IMR-90 (cell line): Measurements from ENCODE around the gene ABCC9. TPM values are rescaled to one million over a fixed set of nuclear protein-coding genes. Genes with fewer than 3 reads are reported as not detected.
A peak's percentile ranks its signal among the peaks of the same experiment; 100 is the strongest.

Experiments used
- ATAC-seq: fragments of 200-7000 bp; cut with Tn5 transposase; 2 replicates; pipeline ENCODE4 v1.9.1; 2020; ENCODE audit warnings: low read depth, mild to moderate bottlenecking, moderate library complexity
- BruUV-seq: library from RNA; stranded (reverse); fragments of 400-500 nt; replicated peaks from 2 replicates; lab custom pipeline; 2021; lab: Mats Ljungman, UMichigan
- CTCF ChIA-PET: fragments of 300-600 bp; formaldehyde crosslinking; extraction: SDS; loops from one replicate; lab custom pipeline; 2021; ENCODE audit warnings: antibody characterized with exemption; lab: Yijun Ruan, JAX
- POLR2A ChIA-PET: fragments of 300-600 bp; sonication (Branson Sonifier 250); formaldehyde crosslinking; loops from one replicate; lab custom pipeline; 2022; ENCODE audit warnings: antibody characterized with exemption; ENCODE audit not compliant: unreplicated experiment; lab: Charles Lee
- DNase-seq: peaks from one replicate; pipeline ENCODE4 v3.0.0; 2013
- H2AFZ ChIP-seq: replicated peaks from 2 replicates; pipeline ENCODE3; 2013; ENCODE audit warnings: low read length, mild to moderate bottlenecking; ENCODE audit not compliant: poor library complexity
- H2AK5ac ChIP-seq: 2 replicates; pipeline ENCODE4 v1.6.1; 2013; ENCODE audit warnings: low read depth, low read length, inconsistent platforms
- H2AK9ac ChIP-seq: replicated peaks from 2 replicates; pipeline ENCODE3; 2013; ENCODE audit warnings: mild to moderate bottlenecking, low read depth, low read length, moderate library complexity; ENCODE audit not compliant: poor library complexity
- H2BK120ac ChIP-seq: 2 replicates; pipeline ENCODE4 v1.6.1; 2013; ENCODE audit warnings: low read depth, low read length, inconsistent platforms
- H2BK15ac ChIP-seq: 3 replicates; pipeline ENCODE4 v1.6.1; 2013; ENCODE audit warnings: low read depth, low read length, inconsistent platforms
- H2BK20ac ChIP-seq: 2 replicates; pipeline ENCODE4 v1.6.1; 2013; ENCODE audit warnings: low read depth, mild to moderate bottlenecking, inconsistent platforms, low read length, moderate library complexity
- H2BK5ac ChIP-seq: 2 replicates; pipeline ENCODE4 v1.6.1; 2013; ENCODE audit warnings: mild to moderate bottlenecking, low read depth, low read length, inconsistent platforms; ENCODE audit not compliant: poor library complexity, severe bottlenecking
- H3K14ac ChIP-seq: replicated peaks from 2 replicates; pipeline ENCODE4 v1.6.1; 2013; ENCODE audit warnings: low read depth, low read length, inconsistent platforms
- H3K18ac ChIP-seq: 2 replicates; pipeline ENCODE4 v1.6.1; 2013; ENCODE audit warnings: low read depth, low read length, control low read depth
- H3K23ac ChIP-seq: 2 replicates; pipeline ENCODE4 v1.6.1; 2013; ENCODE audit warnings: low read depth, low read length, inconsistent platforms
- H3K27ac ChIP-seq: 2 replicates; pipeline ENCODE4 v1.5.1; 2013; ENCODE audit warnings: mild to moderate bottlenecking, control low read depth, low read length; ENCODE audit not compliant: insufficient read depth
- H3K27me3 ChIP-seq: 2 replicates; pipeline ENCODE4 v1.6.1; 2013; ENCODE audit warnings: low read length; ENCODE audit not compliant: control insufficient read depth, insufficient read depth
- H3K36me3 ChIP-seq: 2 replicates; pipeline ENCODE4 v1.6.1; 2013; ENCODE audit warnings: low read length, mixed read lengths; ENCODE audit not compliant: control insufficient read depth, insufficient read depth
- H3K4ac ChIP-seq: 2 replicates; pipeline ENCODE4 v1.6.1; 2013; ENCODE audit warnings: low read depth, low read length, inconsistent platforms
- H3K4me1 ChIP-seq: 2 replicates; pipeline ENCODE4 v1.6.1; 2013; ENCODE audit warnings: low read length, mixed read lengths; ENCODE audit not compliant: control insufficient read depth, insufficient read depth
- H3K4me2 ChIP-seq: 2 replicates; pipeline ENCODE4 v1.6.1; 2013; ENCODE audit warnings: low read depth, mild to moderate bottlenecking, control low read depth, low read length, moderate library complexity
- H3K4me3 ChIP-seq: 2 replicates; pipeline ENCODE4 v1.5.1; 2013; ENCODE audit warnings: low read depth, mild to moderate bottlenecking, control low read depth, low read length, moderate library complexity; ENCODE audit not compliant: insufficient read depth
- H3K56ac ChIP-seq: 2 replicates; pipeline ENCODE4 v1.6.1; 2013; ENCODE audit warnings: low read length, inconsistent platforms; ENCODE audit not compliant: insufficient read depth; ENCODE audit errors: extremely low read depth
- H3K79me1 ChIP-seq, 2 experiments: 2 replicates each; pipeline ENCODE4 v1.6.1; 2013; ENCODE audit warnings: low read length in 2 of 2, inconsistent platforms in 1 of 2, low read depth in 1 of 2
- H3K9ac ChIP-seq: 2 replicates; pipeline ENCODE4 v1.6.1; 2013; ENCODE audit warnings: low read depth, low read length, control low read depth
- H3K9me1 ChIP-seq: 2 replicates; pipeline ENCODE4 v1.6.1; 2013; ENCODE audit warnings: low read length, inconsistent platforms; ENCODE audit not compliant: insufficient read depth
- H3K9me3 ChIP-seq: 2 replicates; pipeline ENCODE4 v1.6.1; 2013; ENCODE audit warnings: low read length; ENCODE audit not compliant: control insufficient read depth, insufficient read depth
- H4K20me1 ChIP-seq: 2 replicates; pipeline ENCODE4 v1.6.1; 2013; ENCODE audit warnings: low read length, inconsistent platforms; ENCODE audit not compliant: insufficient read depth
- H4K5ac ChIP-seq: 2 replicates; pipeline ENCODE4 v1.6.1; 2013; ENCODE audit warnings: mild to moderate bottlenecking, low read depth, low read length, control low read depth
- H4K8ac ChIP-seq, 2 experiments: 2 replicates each; pipeline ENCODE4 v1.6.1; 2013; ENCODE audit warnings: low read depth in 2 of 2, low read length in 2 of 2, control low read depth in 1 of 2, inconsistent platforms in 1 of 2
- H4K91ac ChIP-seq: 2 replicates; pipeline ENCODE4 v1.6.1; 2013; ENCODE audit warnings: low read depth, low read length, inconsistent platforms; ENCODE audit not compliant: insufficient read depth
- BHLHE40 ChIP-seq: fragments of 150-350 bp; IDR thresholded peaks from 2 replicates; pipeline ENCODE4 v1.6.1; 2016; ENCODE audit warnings: mild to moderate bottlenecking, low read depth, low read length
- RFX5 ChIP-seq: IDR thresholded peaks from 2 replicates; pipeline ENCODE4 v1.8.0; 2012; ENCODE audit warnings: low read depth, mild to moderate bottlenecking, low read length, moderate library complexity
- WGBS, 2 experiments: methylation state at CpG; one replicate each; pipeline versions ENCODE4 v1.1.5 to v1.1.7; 2013; ENCODE audit warnings: missing lambda C conversion rate in 2 of 2; ENCODE audit not compliant: insufficient read length in 1 of 2; ENCODE audit errors: extremely low coverage in 2 of 2; 5-methylcytosine and 5-hydroxymethylcytosine counted together
- dilution Hi-C: fragments of 300-500 bp; cut with HindIII; formaldehyde crosslinking; loops from one replicate; pipeline ENCODE4 v1.14.3; 2018; ENCODE audit warnings: low sequenced_read_pairs; ENCODE audit not compliant: unreplicated experiment
- in situ Hi-C: fragments of 300-500 bp; cut with MboI; formaldehyde crosslinking; loops from 3 replicates; pipeline ENCODE4 v1.14.3; 2019; ENCODE audit warnings: low sequenced_read_pairs, inconsistent platforms, mixed read lengths
- intact Hi-C: fragments of 100-400 bp; cut with micrococcal nuclease; formaldehyde crosslinking; loops from 2 replicates; pipeline ENCODE4 v1.10.0; 2022
- polyA plus RNA-seq, 3 experiments: library from polyadenylated mRNA; depleted of rRNA; stranded (reverse); fragments of >200 nt; gene quantifications; 2 replicates each; pipeline ENCODE4 v1.2.3, GENCODE V29; 2012; ENCODE audit warnings: low replicate concordance in 1 of 3
- total RNA-seq: library from RNA; depleted of rRNA; stranded (reverse); fragments of >200 nt; gene quantifications from 2 replicates; pipeline ENCODE4 v1.2.3, GENCODE V29; 2012

The ABCC9 gene
- total and polyA plus RNA-seq, 2 of the 4 experiments (the other 2 are of a cell fraction): 1.2 to 6.6 TPM

DNA sequence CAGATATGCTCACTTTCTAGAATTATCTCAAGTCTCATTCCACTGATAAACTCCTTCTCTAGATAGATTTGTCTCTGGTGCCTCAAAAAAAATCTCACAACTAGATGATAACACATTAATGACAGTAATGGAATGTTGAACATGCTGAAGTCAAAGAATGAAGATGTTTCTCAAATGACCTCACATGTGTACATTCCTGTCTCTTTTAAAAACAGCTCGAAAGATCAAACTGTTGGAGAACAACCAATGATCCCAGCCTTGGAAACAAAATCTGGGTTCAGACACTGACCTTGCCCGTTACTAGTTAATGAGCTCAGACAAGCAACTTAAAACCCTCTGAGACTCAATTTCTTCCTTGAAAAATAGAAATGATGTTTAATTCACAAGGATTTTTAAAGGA, 122.0 kb downstream of the ABCC9 start:
- H3K23ac ChIP-seq: no peak overlapping the region
- no peak overlapping the region for H2AK9ac ChIP-seq
- H4K20me1 ChIP-seq: no peaks in the 10 kb centered on the region
- peak; percentile 80 for ATAC-seq
- H4K5ac ChIP-seq: no peak overlapping the region
- peak; percentile 5; the same call in 1 of the 2 replicates for TF ChIP-seq BHLHE40
- no peak for TF ChIP-seq RFX5
- H3K14ac ChIP-seq: no peak overlapping the region
- H3K9me3 ChIP-seq: no peaks in the 10 kb centered on the region
- BruUV-seq: no TSS peak
- CTCF ChIA-PET: no interaction called here
- H3K4me2 ChIP-seq: peak overlapping the region; percentile 31; the same call in 1 of the 2 replicates
- WGBS, 2 experiments: no CpG with 5 or more reads among the region's 2 CpGs
- intact Hi-C loops (no loop called here), in situ Hi-C loops (no loop called here), dilution Hi-C loops (no loop called here)
- H2BK15ac ChIP-seq: no peak overlapping the region
- peak; percentile 63 for DNase-seq
- no peak overlapping the region for H3K4ac ChIP-seq
- POLR2A ChIA-PET: no interaction called here
- no peak overlapping the region; the same call in 1 of the 2 replicates for H3K18ac ChIP-seq
- H3K4me1 ChIP-seq: peaks cover 2% of the 10 kb centered on the region; the same call in 1 of the 2 replicates
- no peak overlapping the region for H2AK5ac ChIP-seq
- H2BK5ac ChIP-seq: peak overlapping the region; percentile 76
- no peak overlapping the region for H3K27ac ChIP-seq
- H3K9ac ChIP-seq: no peak overlapping the region; the same call in 1 of the 2 replicates
- H3K27me3 ChIP-seq: no peaks in the 10 kb centered on the region
- H3K36me3 ChIP-seq: no peaks in the 10 kb centered on the region
- no peak overlapping the region for H2BK20ac ChIP-seq
- peak overlapping the region; percentile 10; the same call in 1 of the 2 replicates for H2BK120ac ChIP-seq
- H3K9me1 ChIP-seq: no peaks in the 10 kb centered on the region
- no peak overlapping the region; a peak in 1 of 4 replicates for H4K8ac ChIP-seq
- no peaks in the 10 kb centered on the region for H3K79me1 ChIP-seq
- no peak overlapping the region for H3K56ac ChIP-seq
- H4K91ac ChIP-seq: no peak overlapping the region
- no peak overlapping the region for H2AFZ ChIP-seq
- H3K4me3 ChIP-seq: no peak overlapping the region
